Neuron (in vitro differentiated cells): ENCODE measurements around the gene MKNK2.
"Not testable (repeated sequence)": the region's sequence is repeated elsewhere in the genome, so short reads cannot be mapped to it uniquely, and the experiment has no call there.

Experiments
- H2AFZ ChIP-seq: one replicate; pipeline ENCODE4 v1.6.1; 2013; ENCODE audit warnings: low read depth, mild to moderate bottlenecking, inconsistent platforms, low read length, moderate library complexity
- H3K27me3 ChIP-seq: one replicate; pipeline ENCODE4 v1.6.1; 2013; ENCODE audit warnings: low read length; ENCODE audit not compliant: insufficient read depth
- H3K36me3 ChIP-seq: one replicate; pipeline ENCODE4 v1.6.1; 2013; ENCODE audit warnings: low read length; ENCODE audit not compliant: insufficient read depth
- H3K4me1 ChIP-seq: one replicate; pipeline ENCODE4 v1.6.1; 2013; ENCODE audit warnings: low read length; ENCODE audit not compliant: insufficient read depth
- H3K4me3 ChIP-seq: 2 replicates; pipeline ENCODE4 v1.5.1; 2013; ENCODE audit warnings: mild to moderate bottlenecking, low read length, moderate library complexity
- H3K9me3 ChIP-seq: one replicate; pipeline ENCODE4 v1.6.1; 2013; ENCODE audit warnings: low read length

MKNK2 gene

GRCh38 chr19:2087621-2088100, 36.6 kb upstream of the MKNK2 start:
- peaks cover 14% of the 10 kb centered on the region for H3K36me3 ChIP-seq

GRCh38 chr19:2086695-2087620, 35.9 kb upstream of the MKNK2 start:
- H3K36me3 ChIP-seq = peaks cover 14% of the 10 kb centered on the region
- H3K4me1 ChIP-seq, H3K4me3 ChIP-seq, H3K27me3 ChIP-seq, H3K9me3 ChIP-seq, H2AFZ ChIP-seq: not testable (repeated sequence)

More at GRCh38 chr19:2087621-2088100, 36.6 kb upstream of the MKNK2 start:
- H3K9me3 ChIP-seq = no peaks in the 10 kb centered on the region
- no peak overlapping the region for H3K4me3 ChIP-seq
- no peak overlapping the region for H2AFZ ChIP-seq
- H3K27me3 ChIP-seq = no peaks in the 10 kb centered on the region
- H3K4me1 ChIP-seq = no peaks in the 10 kb centered on the region

GRCh38 chr19:2084993-2085720, 34.1 kb upstream of the MKNK2 start:
- no peak overlapping the region for H2AFZ ChIP-seq
- H3K4me3 ChIP-seq = no peak overlapping the region
- H3K27me3 ChIP-seq = no peaks in the 10 kb centered on the region
- H3K36me3 ChIP-seq = peaks cover 23% of the 10 kb centered on the region
- H3K9me3 ChIP-seq = no peaks in the 10 kb centered on the region
- no peaks in the 10 kb centered on the region for H3K4me1 ChIP-seq

GRCh38 chr19:2083174-2083854, 32.3 kb upstream of the MKNK2 start:
- no peak overlapping the region for H2AFZ ChIP-seq
- H3K36me3 ChIP-seq = peaks cover 32% of the 10 kb centered on the region
- H3K27me3 ChIP-seq = no peaks in the 10 kb centered on the region
- H3K4me1 ChIP-seq = no peaks in the 10 kb centered on the region
- no peak overlapping the region for H3K4me3 ChIP-seq
- H3K9me3 ChIP-seq = no peaks in the 10 kb centered on the region

- Histone ChIP-seq H3K9me3 (no peaks in the 10 kb centered on the region), H3K4me1 (no peaks in the 10 kb centered on the region), H3K4me3 (no peak overlapping the region), H3K27me3 (no peaks in the 10 kb centered on the region), H2AFZ (no peak overlapping the region), H3K36me3 (peaks cover 39% of the 10 kb centered on the region)
These were observed 31.1 kb upstream of the MKNK2 start for GRCh38 chr19:2081873-2082810.

- H3K9me3 ChIP-seq = peaks cover 2% of the 10 kb centered on the region
- H3K4me3 ChIP-seq = no peak overlapping the region
- H3K36me3 ChIP-seq = peaks cover 48% of the 10 kb centered on the region
- no peak overlapping the region for H2AFZ ChIP-seq
- H3K4me1 ChIP-seq = no peaks in the 10 kb centered on the region
- H3K27me3 ChIP-seq = no peaks in the 10 kb centered on the region
These were observed 29.4 kb upstream of the MKNK2 start for GRCh38 chr19:2080336-2080988.

- Histone ChIP-seq H3K27me3 (no peaks in the 10 kb centered on the region), H3K4me3 (no peak overlapping the region), H3K4me1 (no peaks in the 10 kb centered on the region), H2AFZ (no peak overlapping the region), H3K36me3 (peaks cover 52% of the 10 kb centered on the region), H3K9me3 (peaks cover 2% of the 10 kb centered on the region)
These were observed 28.8 kb upstream of the MKNK2 start for GRCh38 chr19:2079865-2080301.

- peaks cover 53% of the 10 kb centered on the region for H3K36me3 ChIP-seq
- H3K4me3 ChIP-seq = no peak overlapping the region
- H2AFZ ChIP-seq = no peak overlapping the region
- H3K4me1 ChIP-seq = no peaks in the 10 kb centered on the region
- H3K27me3 ChIP-seq = no peaks in the 10 kb centered on the region
- H3K9me3 ChIP-seq = peaks cover 2% of the 10 kb centered on the region
These were observed 28.2 kb upstream of the MKNK2 start for GRCh38 chr19:2079076-2079864.

GRCh38 chr19:2077833-2078619, 27.0 kb upstream of the MKNK2 start:
- Histone ChIP-seq H2AFZ (no peak overlapping the region), H3K9me3 (peaks cover 2% of the 10 kb centered on the region), H3K27me3 (no peaks in the 10 kb centered on the region), H3K4me3 (no peak overlapping the region), H3K4me1 (no peaks in the 10 kb centered on the region), H3K36me3 (peaks cover 55% of the 10 kb centered on the region)

GRCh38 chr19:2077398-2077797, 26.4 kb upstream of the MKNK2 start:
- H3K36me3 ChIP-seq = peaks cover 59% of the 10 kb centered on the region

GRCh38 chr19:2076526-2076944, 25.5 kb upstream of the MKNK2 start:
- peaks cover 59% of the 10 kb centered on the region for H3K36me3 ChIP-seq
- no peaks in the 10 kb centered on the region for H3K27me3 ChIP-seq
- peaks cover 2% of the 10 kb centered on the region for H3K9me3 ChIP-seq
- H3K4me1 ChIP-seq = no peaks in the 10 kb centered on the region
- no peak overlapping the region for H2AFZ ChIP-seq
- H3K4me3 ChIP-seq = no peak overlapping the region

More at GRCh38 chr19:2077398-2077797, 26.4 kb upstream of the MKNK2 start:
- Histone ChIP-seq H3K9me3 (peaks cover 2% of the 10 kb centered on the region), H3K4me1 (no peaks in the 10 kb centered on the region), H3K27me3 (no peaks in the 10 kb centered on the region), H3K4me3 (no peak overlapping the region), H2AFZ (no peak overlapping the region)
